Spinal cord (tissue), 10 donors: ENCODE measurements around the gene KRTAP9-2. TPM values are rescaled to one million over a fixed set of nuclear protein-coding genes. Genes with fewer than 3 reads are reported as not detected.
"Not testable (repeated sequence)": the region's sequence is repeated elsewhere in the genome, so short reads cannot be mapped to it uniquely, and the experiment has no call there.

Source experiments
- DNase-seq, 6 donors: peaks; one replicate each; pipeline versions ENCODE4 v3.0.0 to v3.0.0-alpha.2; 2013 to 2015; ENCODE audit warnings: low spot score in 6 of 6, low read depth in 4 of 6
- H3K27ac ChIP-seq: one replicate; pipeline ENCODE4 v1.5.1; 2013; ENCODE audit warnings: low read depth, low read length, control low read depth
- H3K27me3 ChIP-seq: one replicate; pipeline ENCODE4 v1.6.1; 2013; ENCODE audit warnings: low read length; ENCODE audit not compliant: control insufficient read depth, insufficient read depth
- H3K36me3 ChIP-seq: one replicate; pipeline ENCODE4 v1.6.1; 2013; ENCODE audit warnings: low read length; ENCODE audit not compliant: control insufficient read depth, insufficient read depth
- H3K4me1 ChIP-seq: one replicate; pipeline ENCODE4 v1.6.1; 2013; ENCODE audit warnings: low read length; ENCODE audit not compliant: control insufficient read depth, insufficient read depth
- H3K4me3 ChIP-seq: one replicate; pipeline ENCODE4 v1.5.1; 2013; ENCODE audit warnings: low read depth, low read length, control low read depth
- H3K9me3 ChIP-seq: one replicate; pipeline ENCODE4 v1.6.1; 2013; ENCODE audit warnings: low read length; ENCODE audit not compliant: control insufficient read depth, insufficient read depth
- whole genome bisulfite sequencing: methylation state at CpG from one replicate; pipeline ENCODE4 v1.1.5; 2013; ENCODE audit warnings: missing lambda C conversion rate; ENCODE audit not compliant: insufficient coverage; 5-methylcytosine and 5-hydroxymethylcytosine counted together
- polyA plus RNA-seq, 2 donors: library from polyadenylated mRNA; unstranded; fragments of 120-200 nt; gene quantifications; one replicate each; pipeline ENCODE4 v1.2.1, GENCODE V29; 2013; ENCODE audit not compliant: insufficient read length in 2 of 2
- total RNA-seq, 2 donors: library from RNA; depleted of rRNA in 1 of 2; stranded (reverse); fragments of 120-200 nt in 1 of 2; fragments of >200 nt in 1 of 2; gene quantifications; one replicate each; pipeline versions ENCODE4 v1.2.3 to v1.2.4, GENCODE V29; 2013 to 2014
- donor health status: healthy.

The KRTAP9-2 gene
- total and polyA plus RNA-seq, 4 donors, result not detected

GRCh38 chr17:41232399-41233105 lies 6.1 kb downstream of the KRTAP9-2 start, which contains the start of gene KRTAP9-3:
Gene KRTAP9-3, plus strand, starts transcription at chr17:41232449. Its CDS starts 53 bp downstream, at chr17:41232502.
- not testable (repeated sequence) for H3K4me3 ChIP-seq, H3K27ac ChIP-seq, H3K27me3 ChIP-seq, H3K36me3 ChIP-seq, H3K4me1 ChIP-seq, H3K9me3 ChIP-seq, DNase-seq
- 89% methylated on average over 1 of the region's 1 CpG for WGBS

GRCh38 chr17:41237116-41237515 lies 10.7 kb downstream of the KRTAP9-2 start:
- not testable (repeated sequence) for H3K27ac ChIP-seq, H3K36me3 ChIP-seq, H3K4me1 ChIP-seq, H3K4me3 ChIP-seq, H3K27me3 ChIP-seq, H3K9me3 ChIP-seq, DNase-seq
- no CpG with 5 or more reads among the region's 4 CpGs for WGBS

GRCh38 chr17:41237949-41238437 lies 11.5 kb downstream of the KRTAP9-2 start, which contains the start of gene KRTAP9-8:
Gene KRTAP9-8, plus strand, starts transcription at chr17:41237999. Its CDS starts 53 bp downstream, at chr17:41238052.
- H3K36me3 ChIP-seq, DNase-seq, H3K4me3 ChIP-seq, H3K27me3 ChIP-seq, H3K9me3 ChIP-seq, H3K4me1 ChIP-seq, H3K27ac ChIP-seq: not testable (repeated sequence)
- WGBS, result 40% methylated on average over 2 of the region's 3 CpGs

- WGBS, result 100% methylated on average over 1 of the region's 2 CpGs
- H3K36me3 ChIP-seq, H3K4me3 ChIP-seq, H3K9me3 ChIP-seq, H3K27me3 ChIP-seq, H3K27ac ChIP-seq, H3K4me1 ChIP-seq: not testable (repeated sequence)
- peak in 1 of 6 donors; percentile 0 for DNase-seq
Observed at GRCh38 chr17:41246995-41247787, 20.7 kb downstream of the KRTAP9-2 start.

GRCh38 chr17:41249637-41250240 lies 23.3 kb downstream of the KRTAP9-2 start, which contains the start of gene KRTAP9-4:
Gene KRTAP9-4, plus strand, starts transcription at chr17:41249687. Its CDS starts 34 bp downstream, at chr17:41249721.
- H3K4me1 ChIP-seq, H3K9me3 ChIP-seq, H3K36me3 ChIP-seq, H3K27me3 ChIP-seq, H3K27ac ChIP-seq, H3K4me3 ChIP-seq: not testable (repeated sequence)
- peak in 1 of 6 donors; percentile 0 for DNase-seq
- 52% methylated on average over 2 of the region's 2 CpGs for WGBS

- Histone ChIP-seq H3K9me3 (no peaks in the 10 kb centered on the region), H3K27me3 (no peaks in the 10 kb centered on the region), H3K4me3 (no peak overlapping the region), H3K4me1 (no peaks in the 10 kb centered on the region), H3K27ac (no peak overlapping the region), H3K36me3 (no peaks in the 10 kb centered on the region)
- 33% methylated on average over 1 of the region's 1 CpG for WGBS
- peak in 2 of 6 donors; percentile 4 to 31 for DNase-seq
Observed at GRCh38 chr17:41251261-41251660, 24.8 kb downstream of the KRTAP9-2 start.

- no CpG with 5 or more reads among the region's 1 CpG for WGBS
- H3K27me3 ChIP-seq, result no peaks in the 10 kb centered on the region
- no peaks in the 10 kb centered on the region for H3K4me1 ChIP-seq
- no peak overlapping the region for H3K4me3 ChIP-seq
- H3K36me3 ChIP-seq, result no peaks in the 10 kb centered on the region
- H3K9me3 ChIP-seq, result no peaks in the 10 kb centered on the region
- no peak overlapping the region for H3K27ac ChIP-seq
- DNase-seq, result peak in 1 of 6 donors; percentile 0
Observed at GRCh38 chr17:41254861-41255260, 28.4 kb downstream of the KRTAP9-2 start.

- not testable (repeated sequence) for H3K9me3 ChIP-seq, H3K27ac ChIP-seq, H3K36me3 ChIP-seq, H3K4me1 ChIP-seq, H3K4me3 ChIP-seq, H3K27me3 ChIP-seq
- WGBS, result 70% methylated on average over 5 of the region's 5 CpGs
- peak in 1 of 6 donors; percentile 0 for DNase-seq
Observed at GRCh38 chr17:41255381-41256290, 29.2 kb downstream of the KRTAP9-2 start, which contains the start of gene KRTAP9-9. Gene KRTAP9-9, plus strand, starts transcription at chr17:41255384.

- no CpG with 5 or more reads among the region's 1 CpG for WGBS
- no peak overlapping the region for H3K4me3 ChIP-seq
- peak in 1 of 6 donors; percentile 0 for DNase-seq
- no peaks in the 10 kb centered on the region for H3K27me3 ChIP-seq
- H3K4me1 ChIP-seq, result no peaks in the 10 kb centered on the region
- H3K27ac ChIP-seq, result no peak overlapping the region
- no peaks in the 10 kb centered on the region for H3K36me3 ChIP-seq
- H3K9me3 ChIP-seq, result no peaks in the 10 kb centered on the region
Observed at GRCh38 chr17:41256291-41256685, 29.8 kb downstream of the KRTAP9-2 start.
